GM21529 (cell line): Measurements from ENCODE around the gene WSB1.
A peak's percentile ranks its signal among the peaks of the same experiment; 100 is the strongest.
"Not testable (repeated sequence)": the region's sequence is repeated elsewhere in the genome, so short reads cannot be mapped to it uniquely, and the experiment has no call there.

Experiments
- ATAC-seq: cut with Tn5 transposase; IDR thresholded peaks from one replicate; pipeline ENCODE4 v1.9.1; 2021; ENCODE audit not compliant: unreplicated experiment

The WSB1 gene

GRCh38 chr17:27313301-27313700 is 19.4 kb downstream of the WSB1 start:
- ATAC-seq = no peak

- no peak for ATAC-seq
These were observed 21.4 kb downstream of the WSB1 start for GRCh38 chr17:27315322-27315721.

GRCh38 chr17:27315796-27316465 is 22.0 kb downstream of the WSB1 start:
- no peak for ATAC-seq

- no peak for ATAC-seq
These were observed 24.3 kb downstream of the WSB1 start for GRCh38 chr17:27318228-27318627.

GRCh38 chr17:27318633-27319032 is 24.7 kb downstream of the WSB1 start:
- ATAC-seq = no peak

- no peak for ATAC-seq
These were observed 25.8 kb downstream of the WSB1 start for GRCh38 chr17:27319541-27320221.

- no peak for ATAC-seq
These were observed 26.3 kb downstream of the WSB1 start for GRCh38 chr17:27320222-27320560.

- no peak for ATAC-seq
These were observed 27.5 kb downstream of the WSB1 start for GRCh38 chr17:27321372-27321771.

GRCh38 chr17:27322026-27322425 is 28.1 kb downstream of the WSB1 start:
- no peak for ATAC-seq

- ATAC-seq = no peak
These were observed 29.0 kb downstream of the WSB1 start for GRCh38 chr17:27322690-27323508.

GRCh38 chr17:27323538-27324215 is 29.8 kb downstream of the WSB1 start:
- ATAC-seq = no peak

- no peak for ATAC-seq
These were observed 30.9 kb downstream of the WSB1 start for GRCh38 chr17:27324771-27325339.

GRCh38 chr17:27326051-27326450 is 32.1 kb downstream of the WSB1 start:
- no peak for ATAC-seq

- no peak for ATAC-seq
These were observed 32.7 kb downstream of the WSB1 start for GRCh38 chr17:27326585-27326984.

- no peak for ATAC-seq
These were observed 33.5 kb downstream of the WSB1 start for GRCh38 chr17:27327397-27327796.

GRCh38 chr17:27327871-27328270 is 34.0 kb downstream of the WSB1 start:
- ATAC-seq = no peak

- not testable (repeated sequence) for ATAC-seq
These were observed 34.8 kb downstream of the WSB1 start for GRCh38 chr17:27328686-27329085.

GRCh38 chr17:27329146-27329805 is 35.4 kb downstream of the WSB1 start:
- no peak for ATAC-seq

- ATAC-seq = no peak
These were observed 38.1 kb downstream of the WSB1 start for GRCh38 chr17:27332047-27332393.

GRCh38 chr17:27332485-27333409 is 38.8 kb downstream of the WSB1 start:
- ATAC-seq = peak; percentile 84
